ENCODE measurements around the gene TMEM198. TPM values are rescaled to one million over a fixed set of nuclear protein-coding genes. Genes with fewer than 3 reads are reported as not detected.

TMEM198 gene
- total RNA-seq, 1 experiment from 2014 or later: 1.1 TPM

DNA sequence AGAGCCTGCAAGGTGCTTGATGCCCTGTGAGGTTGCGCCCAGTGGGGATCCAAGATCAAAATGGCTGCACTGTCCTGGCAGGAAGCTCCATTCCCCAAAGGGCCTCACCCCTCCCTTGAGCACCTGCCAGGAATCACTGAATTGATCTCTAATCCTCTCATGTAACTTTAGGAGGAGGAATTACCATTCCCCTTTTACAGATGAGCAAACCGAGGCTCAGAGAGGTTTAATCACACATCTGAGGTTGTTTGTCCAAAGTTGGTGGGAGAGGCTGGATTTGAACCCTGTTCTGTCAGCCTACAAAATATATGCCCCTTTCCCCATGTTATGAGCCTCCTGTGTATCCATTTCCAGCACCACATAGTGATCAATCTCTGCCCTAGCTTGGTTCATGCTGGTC, 19.0 kb upstream of the TMEM198 start:
- DNase-seq: no peak
- Histone ChIP-seq H3K4me1 (ENCODE audit: insufficient read depth, low read length) (peaks cover 14% of the 10 kb centered on the region), H3K4me3 (ENCODE audit: low read length) (no peak overlapping the region), H3K27ac (ENCODE audit: low read length) (no peak overlapping the region), H3K4me2 (ENCODE audit: low read length) (no peak overlapping the region), H2AFZ (ENCODE audit: low read length) (no peak overlapping the region), H3K9me2 (replicated peaks; ENCODE audit: low read length) (no peaks in the 10 kb centered on the region), H3K27me3 (ENCODE audit: low read length) (peaks cover 10% of the 10 kb centered on the region), H3K9me3 (ENCODE audit: low read length) (no peaks in the 10 kb centered on the region), H3K79me2 (ENCODE audit: low read length) (no peaks in the 10 kb centered on the region), H3F3A (ENCODE audit: low read length, unreplicated experiment) (no peaks in the 10 kb centered on the region), H3K9ac (ENCODE audit: low read length) (no peak overlapping the region), H4K20me1 (ENCODE audit: low read length) (no peaks in the 10 kb centered on the region), H3K36me3 (ENCODE audit: low read depth, low read length) (no peaks in the 10 kb centered on the region)
- no TSS peak for BruUV-seq (replicated peaks)
- ChIA-PET POLR2A (ENCODE audit: unreplicated experiment) (no interaction called here), CTCF (no interaction called here)
- intact Hi-C loops (cut with micrococcal nuclease): no loop called here
- TF ChIP-seq CTCF (conservative IDR thresholded peaks at IDR 0.05; ENCODE audit: low read depth, low read length) (no peak), EZH2 (IDR thresholded peaks at IDR 0.05; ENCODE audit: low read length, unreplicated experiment) (no peak), EZH2phosphoT487 (IDR thresholded peaks at IDR 0.05; ENCODE audit: borderline replicate concordance, low read length) (no peak)
- no peak for ATAC-seq

- H3K9me2 ChIP-seq (replicated peaks; ENCODE audit: low read length): no peaks in the 10 kb centered on the region
- DNase-seq (no peak), ATAC-seq (no peak)
- TF ChIP-seq CTCF (conservative IDR thresholded peaks at IDR 0.05; ENCODE audit: low read depth, low read length) (no peak), EZH2phosphoT487 (IDR thresholded peaks at IDR 0.05; ENCODE audit: borderline replicate concordance, low read length) (no peak), EZH2 (IDR thresholded peaks at IDR 0.05; ENCODE audit: low read length, unreplicated experiment) (no peak)
- BruUV-seq (replicated peaks): no TSS peak
- H3K27ac ChIP-seq (ENCODE audit: low read length): no peak overlapping the region
- peaks cover 10% of the 10 kb centered on the region for H3K27me3 ChIP-seq (ENCODE audit: low read length)
- H3K4me3 ChIP-seq (ENCODE audit: low read length): no peak overlapping the region
- H4K20me1 ChIP-seq (ENCODE audit: low read length): no peaks in the 10 kb centered on the region
- H3K9ac ChIP-seq (ENCODE audit: low read length): no peak overlapping the region
- H3K9me3 ChIP-seq (ENCODE audit: low read length): no peaks in the 10 kb centered on the region
- no peaks in the 10 kb centered on the region for H3F3A ChIP-seq (ENCODE audit: low read length, unreplicated experiment)
- ChIA-PET POLR2A (ENCODE audit: unreplicated experiment) (no interaction called here), CTCF (no interaction called here)
- H3K79me2 ChIP-seq (ENCODE audit: low read length): no peaks in the 10 kb centered on the region
- intact Hi-C loops (cut with micrococcal nuclease): no loop called here
- H3K36me3 ChIP-seq (ENCODE audit: low read depth, low read length): no peaks in the 10 kb centered on the region
- no peak overlapping the region for H2AFZ ChIP-seq (ENCODE audit: low read length)
- H3K4me1 ChIP-seq (ENCODE audit: insufficient read depth, low read length): peaks cover 14% of the 10 kb centered on the region
- no peak overlapping the region for H3K4me2 ChIP-seq (ENCODE audit: low read length)
These were observed 18.1 kb upstream of the TMEM198 start for GRCh38 chr2:219525533-219526232.

DNA sequence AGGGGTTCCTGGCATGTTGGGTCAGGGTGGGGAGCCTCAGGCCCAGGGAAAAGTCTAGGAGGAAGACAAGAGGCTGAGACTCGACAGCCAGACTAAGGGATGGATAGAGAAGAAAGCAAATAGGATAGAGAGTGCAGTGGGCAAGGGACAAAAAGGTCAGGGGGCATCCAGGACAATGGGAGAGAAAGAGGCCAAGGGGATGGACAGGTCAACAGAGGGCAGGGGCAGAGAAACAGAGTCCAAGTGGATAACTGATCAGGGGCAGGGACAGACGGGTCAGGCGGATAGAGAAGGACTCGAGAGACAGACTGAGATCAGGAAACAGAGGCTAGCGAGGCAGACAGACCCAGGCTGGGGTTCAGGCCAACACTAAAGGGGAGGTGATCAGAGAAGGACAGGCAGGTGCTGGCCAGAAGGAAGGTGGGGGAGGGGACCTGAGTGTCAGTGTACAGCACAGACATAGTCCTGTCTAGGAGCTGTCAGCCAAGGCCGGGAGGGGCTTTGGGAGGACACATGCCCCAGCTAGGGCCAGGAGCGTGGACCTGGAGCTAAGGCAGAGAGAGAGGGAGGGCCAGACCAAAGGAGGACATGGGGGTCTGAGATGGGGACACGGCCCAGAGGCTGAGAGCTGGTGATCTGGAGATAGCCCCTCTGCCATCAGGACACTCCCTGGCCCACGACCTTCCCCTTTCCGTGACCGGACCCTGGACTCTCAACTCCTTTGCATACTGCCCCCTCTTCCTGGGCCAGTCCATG, 17.3 kb upstream of the TMEM198 start:
- Histone ChIP-seq H3K9me2 (replicated peaks; ENCODE audit: low read length) (no peaks in the 10 kb centered on the region), H3K36me3 (ENCODE audit: low read depth, low read length) (no peaks in the 10 kb centered on the region), H3K4me2 (ENCODE audit: low read length) (no peak overlapping the region), H2AFZ (ENCODE audit: low read length) (no peak overlapping the region), H3K79me2 (ENCODE audit: low read length) (no peaks in the 10 kb centered on the region), H3K9ac (ENCODE audit: low read length) (no peak overlapping the region), H4K20me1 (ENCODE audit: low read length) (no peaks in the 10 kb centered on the region), H3F3A (ENCODE audit: low read length, unreplicated experiment) (no peaks in the 10 kb centered on the region), H3K4me3 (ENCODE audit: low read length) (no peak overlapping the region), H3K27ac (ENCODE audit: low read length) (no peak overlapping the region), H3K9me3 (ENCODE audit: low read length) (no peaks in the 10 kb centered on the region), H3K4me1 (ENCODE audit: insufficient read depth, low read length) (peaks cover 6% of the 10 kb centered on the region), H3K27me3 (ENCODE audit: low read length) (peaks cover 10% of the 10 kb centered on the region)
- BruUV-seq (replicated peaks): no TSS peak
- ChIA-PET POLR2A (ENCODE audit: unreplicated experiment) (no interaction called here), CTCF (no interaction called here)
- no peak for TF ChIP-seq CTCF (conservative IDR thresholded peaks at IDR 0.05; ENCODE audit: low read depth, low read length)
- no peak for TF ChIP-seq EZH2phosphoT487 (IDR thresholded peaks at IDR 0.05; ENCODE audit: borderline replicate concordance, low read length)
- TF ChIP-seq EZH2 (IDR thresholded peaks at IDR 0.05; ENCODE audit: low read length, unreplicated experiment): no peak
- intact Hi-C loops (cut with micrococcal nuclease): no loop called here
- ATAC-seq (no peak), DNase-seq (no peak)

Data from PC-3 (cell line).